22Rv1 (cell line): ENCODE measurements around the gene YWHAB.

Experiments used
- H3K27ac ChIP-seq: fragments of 450-650 bp; 2 replicates; pipeline ENCODE4 v1.5.1; 2017
- CTCF ChIP-seq: fragments of 450-650 bp; IDR thresholded peaks from 2 replicates; pipeline ENCODE4 v1.5.1; 2017; ENCODE audit warnings: mild to moderate bottlenecking
- ZFX ChIP-seq: fragments of 450-650 bp; IDR thresholded peaks from 2 replicates; pipeline ENCODE4 v1.6.1; 2017; ENCODE audit warnings: antibody characterized with exemption, borderline replicate concordance

Gene YWHAB

GRCh38 chr20:44946271-44946852 is 60.9 kb downstream of the YWHAB start:
- H3K27ac ChIP-seq = no peak overlapping the region
- no peak for TF ChIP-seq CTCF
- TF ChIP-seq ZFX = no peak

- TF ChIP-seq CTCF = no peak
- TF ChIP-seq ZFX = no peak
- no peak overlapping the region for H3K27ac ChIP-seq
Observed at GRCh38 chr20:44948107-44948506, 62.6 kb downstream of the YWHAB start.

GRCh38 chr20:44948513-44948912 is 63.0 kb downstream of the YWHAB start:
- TF ChIP-seq CTCF (no peak), ZFX (no peak)

GRCh38 chr20:44950368-44950767 is 64.9 kb downstream of the YWHAB start:
- no peak overlapping the region for H3K27ac ChIP-seq
- TF ChIP-seq ZFX (no peak), CTCF (no peak)

More at GRCh38 chr20:44948513-44948912, 63.0 kb downstream of the YWHAB start:
- no peak overlapping the region for H3K27ac ChIP-seq

- H3K27ac ChIP-seq = no peak overlapping the region
- TF ChIP-seq ZFX (no peak), CTCF (no peak)
Observed at GRCh38 chr20:44952731-44953130, 67.2 kb downstream of the YWHAB start.

GRCh38 chr20:44954211-44954610 is 68.7 kb downstream of the YWHAB start:
- TF ChIP-seq ZFX (no peak), CTCF (no peak)
- H3K27ac ChIP-seq = no peak overlapping the region

GRCh38 chr20:44955270-44955669 is 69.8 kb downstream of the YWHAB start:
- H3K27ac ChIP-seq = no peak overlapping the region
- TF ChIP-seq CTCF = no peak
- no peak for TF ChIP-seq ZFX
